ELF-1 (cell line): Measurements from ENCODE around the gene SFT2D3.

Experiments used
- DNase-seq: peaks from one replicate; pipeline ENCODE4 v3.0.0-alpha.2; 2016; ENCODE audit warnings: low read depth, low spot score

The SFT2D3 gene

DNA sequence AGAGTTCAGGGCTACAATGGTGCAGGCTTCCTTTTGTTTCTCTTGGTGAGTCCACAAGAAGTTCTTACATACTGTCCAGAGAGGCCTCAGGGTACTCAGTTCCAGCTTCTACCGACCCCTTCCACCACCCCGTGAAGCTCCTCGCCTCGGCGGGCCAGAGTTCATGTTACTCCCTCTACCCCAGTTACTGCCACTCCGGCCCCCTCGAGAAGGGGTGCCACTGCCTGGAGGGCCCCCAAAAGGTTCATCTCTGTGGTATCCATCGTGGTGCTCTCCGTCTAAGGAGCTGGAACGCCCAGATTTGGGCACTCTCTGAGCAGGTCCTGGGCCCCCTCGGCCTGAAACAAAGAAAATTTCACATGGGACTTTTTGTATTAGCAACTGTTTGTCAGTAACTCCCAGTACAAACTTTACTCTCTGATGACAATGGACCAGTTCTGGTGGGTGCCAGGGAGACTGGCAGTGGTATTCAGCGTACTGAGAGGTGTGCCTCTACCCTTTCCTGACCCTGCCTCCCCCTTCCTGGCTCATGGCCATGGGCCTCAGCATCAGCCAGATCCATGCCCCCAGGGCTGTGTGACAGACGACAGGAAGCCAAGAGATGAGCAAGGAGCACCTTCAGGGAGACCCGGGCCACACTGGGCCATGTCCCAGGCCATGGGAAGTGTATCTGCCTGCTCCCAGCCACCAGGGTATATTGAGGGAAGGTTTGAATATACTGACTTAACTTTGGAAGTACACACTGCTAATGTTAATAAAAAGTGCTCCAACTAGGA, 5.1 kb downstream of the SFT2D3 start:
- DNase-seq: no peak

DNA sequence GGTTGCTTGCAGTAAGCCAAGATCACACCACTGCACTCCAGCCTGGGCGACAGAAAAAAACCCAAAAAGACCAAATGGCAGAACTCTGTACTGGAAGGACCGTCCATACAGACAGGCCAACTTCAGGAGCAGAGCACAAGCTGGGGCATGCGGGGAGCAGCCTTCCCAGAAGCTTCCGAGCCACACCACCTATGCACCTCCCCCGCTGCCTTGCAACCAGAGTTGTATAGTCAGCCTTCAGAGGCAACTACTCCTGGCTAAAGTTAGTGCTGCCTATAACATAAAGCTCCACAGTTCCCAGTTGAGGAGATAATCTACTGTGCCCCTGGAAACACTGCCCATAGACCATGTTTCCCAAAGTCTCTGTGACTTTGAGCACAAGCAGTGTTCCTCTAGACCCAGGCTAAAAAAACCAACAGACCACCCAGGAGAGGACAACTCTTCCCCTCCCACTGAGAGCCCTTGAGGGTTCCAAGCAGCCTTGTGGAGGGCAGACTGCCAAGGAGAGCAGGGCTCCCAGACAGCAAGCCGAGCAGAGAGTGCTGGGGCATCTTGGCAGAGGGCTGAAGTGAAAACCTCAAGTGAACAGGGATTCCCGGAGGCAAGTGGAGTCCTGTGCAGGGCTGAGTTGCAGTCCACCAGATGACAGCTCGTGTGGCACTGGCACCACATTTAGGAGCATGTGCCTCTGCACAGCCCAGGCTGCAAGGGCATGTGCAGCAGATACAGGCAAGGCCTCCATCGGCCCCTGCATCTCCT, 6.8 kb downstream of the SFT2D3 start:
- no peak for DNase-seq

DNA sequence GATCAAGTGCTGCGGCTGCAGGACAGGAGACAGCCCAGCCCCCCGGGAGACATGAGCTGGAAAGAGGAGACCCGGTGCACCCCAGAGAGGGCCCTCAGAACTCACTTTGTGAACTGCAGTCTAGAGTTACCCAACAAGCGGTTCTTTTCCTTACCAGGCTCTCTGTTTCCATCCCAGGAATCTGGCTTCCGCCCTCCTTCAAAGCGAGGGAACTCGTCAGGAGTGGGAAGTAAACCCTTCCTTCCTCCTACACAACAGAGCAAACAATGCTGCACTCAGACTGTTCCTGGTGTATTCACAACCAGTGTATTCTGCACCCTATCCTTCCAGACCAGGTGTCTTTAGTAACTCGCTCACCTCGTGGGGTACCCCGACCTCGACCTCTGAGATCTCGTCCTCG, 8.0 kb downstream of the SFT2D3 start:
- DNase-seq: no peak

DNA sequence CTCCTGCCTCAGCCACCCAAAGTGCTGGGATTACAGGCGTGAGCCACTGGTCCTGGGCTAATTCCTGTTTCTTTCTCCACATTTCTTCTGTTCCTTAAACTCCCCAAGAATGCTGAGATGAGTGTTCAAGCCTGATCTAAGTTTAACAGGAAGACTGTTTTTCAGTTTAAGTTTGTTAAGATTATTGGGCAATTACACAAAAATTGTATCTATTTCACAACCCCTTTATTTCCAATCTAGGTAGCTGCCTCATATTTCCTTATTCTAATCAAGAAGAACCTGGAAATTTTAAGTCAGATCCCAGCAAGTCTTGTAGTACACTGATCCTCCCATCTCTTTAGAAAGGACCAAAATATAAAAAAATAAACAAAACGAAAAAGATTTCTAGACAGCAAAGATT, 11.7 kb downstream of the SFT2D3 start:
- no peak for DNase-seq

DNA sequence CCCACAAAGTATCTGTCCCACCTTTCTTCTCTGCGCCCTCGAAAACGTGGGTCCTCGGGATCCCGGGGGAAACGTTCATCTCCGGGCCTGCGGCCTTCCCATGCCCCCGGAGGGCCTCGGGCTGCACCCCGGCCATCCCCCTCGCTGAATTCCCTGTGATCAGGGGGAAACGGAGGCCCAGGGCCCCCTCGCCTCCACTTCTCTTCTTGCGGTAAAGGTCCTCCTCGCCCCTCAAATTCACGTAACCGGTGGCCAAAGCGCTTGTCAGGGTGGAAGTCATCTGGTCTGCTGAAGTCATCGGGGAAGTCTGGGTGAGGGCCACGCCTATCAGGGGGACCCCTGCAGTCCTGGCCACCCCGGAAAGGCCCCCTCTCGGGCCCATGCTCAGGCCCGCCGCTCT, 12.3 kb downstream of the SFT2D3 start:
- no peak for DNase-seq

DNA sequence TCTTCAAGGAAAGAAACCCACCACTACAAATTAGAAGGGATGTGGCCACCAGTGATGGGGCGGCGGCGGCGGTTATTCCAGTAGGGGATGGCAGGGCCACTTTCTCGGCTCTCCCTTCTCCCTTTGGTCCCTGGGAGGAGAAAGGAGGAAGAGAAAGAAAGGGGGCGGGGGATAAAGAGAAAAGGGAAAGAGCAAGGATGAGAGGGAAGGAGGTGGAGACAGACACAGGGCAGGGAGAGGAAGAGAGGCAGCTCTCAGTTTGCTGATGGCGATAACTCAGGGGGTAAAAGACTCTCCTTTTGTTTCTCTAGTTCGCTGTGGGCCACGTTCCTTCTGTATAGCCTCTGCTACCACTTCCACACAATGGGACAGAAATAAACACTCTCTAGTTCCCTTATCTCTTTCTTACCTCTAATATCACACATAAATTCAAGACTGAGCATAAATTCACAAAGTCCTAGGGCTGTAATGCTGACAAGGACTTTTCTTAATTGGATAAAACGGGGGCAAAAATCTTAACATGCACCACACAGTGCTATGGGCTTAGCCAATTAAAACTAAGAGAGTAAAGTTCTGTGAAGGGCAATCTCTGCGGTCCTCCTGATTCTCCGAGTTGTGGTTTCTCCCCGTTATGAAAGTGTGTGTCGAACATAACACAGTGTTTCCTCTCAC, 14.6 kb downstream of the SFT2D3 start:
- DNase-seq: no peak

DNA sequence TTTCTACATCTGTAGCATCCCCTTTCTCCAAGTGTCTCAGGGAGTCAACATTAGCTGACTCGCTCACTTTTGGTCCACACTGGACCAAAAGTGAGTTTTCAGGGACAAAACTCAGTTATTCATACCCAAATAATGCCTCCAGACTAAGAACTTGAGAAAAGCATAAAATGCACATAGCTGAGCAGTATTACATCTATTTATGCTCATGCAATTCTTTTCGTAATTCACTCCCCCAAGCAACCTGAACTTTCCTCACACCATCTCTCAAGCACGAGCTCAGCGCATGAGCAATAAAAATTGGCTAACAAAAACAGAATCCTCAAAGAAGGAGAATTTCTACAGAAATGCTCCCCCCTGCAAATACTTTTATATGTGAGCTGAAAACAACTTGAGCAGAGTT, 17.0 kb downstream of the SFT2D3 start:
- DNase-seq: no peak

DNA sequence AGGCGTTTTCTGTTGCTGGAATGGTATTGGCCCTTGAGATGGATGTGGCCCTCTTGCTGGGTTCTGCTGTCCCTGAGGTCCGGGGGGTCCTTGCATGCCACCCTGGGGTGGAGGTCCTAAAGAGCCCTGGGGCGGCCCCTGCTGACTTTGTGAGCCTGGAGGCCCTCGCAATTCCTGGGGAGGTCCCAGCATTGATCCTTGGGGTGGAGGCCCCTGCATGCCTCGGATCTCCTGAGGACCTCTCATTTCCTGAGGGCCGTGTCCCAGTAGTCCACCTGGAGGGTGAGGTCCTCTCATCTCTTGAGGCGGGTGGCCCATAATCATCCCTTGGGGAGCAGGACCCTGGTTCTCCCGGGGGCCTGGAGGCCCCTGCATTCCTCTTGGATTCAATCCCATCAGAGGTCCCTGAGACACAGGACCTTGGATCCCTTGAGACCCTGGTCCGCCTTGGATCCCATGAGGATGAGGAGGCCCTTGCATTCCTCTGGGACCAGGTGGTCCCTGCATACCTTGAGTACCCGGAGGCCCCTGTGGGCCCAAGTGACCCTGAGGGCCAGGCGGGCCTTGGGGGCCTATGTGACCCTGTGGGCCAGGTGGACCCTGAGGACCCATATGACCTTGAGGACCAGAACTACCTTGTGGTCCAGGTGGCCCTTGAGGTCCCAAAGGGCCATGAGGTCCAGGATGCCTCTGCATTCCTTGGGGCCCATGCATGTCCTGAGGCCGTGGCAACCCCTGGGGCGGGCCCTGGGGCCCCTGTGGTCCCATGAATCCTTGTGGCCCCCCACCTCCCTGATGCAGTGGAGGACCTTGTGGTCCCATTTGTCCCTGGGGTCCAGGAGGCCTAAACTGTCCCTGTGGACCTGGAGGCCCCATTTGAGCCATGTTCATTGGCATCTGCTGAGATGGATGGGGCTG, 18.3 kb downstream of the SFT2D3 start:
- DNase-seq: no peak

DNA sequence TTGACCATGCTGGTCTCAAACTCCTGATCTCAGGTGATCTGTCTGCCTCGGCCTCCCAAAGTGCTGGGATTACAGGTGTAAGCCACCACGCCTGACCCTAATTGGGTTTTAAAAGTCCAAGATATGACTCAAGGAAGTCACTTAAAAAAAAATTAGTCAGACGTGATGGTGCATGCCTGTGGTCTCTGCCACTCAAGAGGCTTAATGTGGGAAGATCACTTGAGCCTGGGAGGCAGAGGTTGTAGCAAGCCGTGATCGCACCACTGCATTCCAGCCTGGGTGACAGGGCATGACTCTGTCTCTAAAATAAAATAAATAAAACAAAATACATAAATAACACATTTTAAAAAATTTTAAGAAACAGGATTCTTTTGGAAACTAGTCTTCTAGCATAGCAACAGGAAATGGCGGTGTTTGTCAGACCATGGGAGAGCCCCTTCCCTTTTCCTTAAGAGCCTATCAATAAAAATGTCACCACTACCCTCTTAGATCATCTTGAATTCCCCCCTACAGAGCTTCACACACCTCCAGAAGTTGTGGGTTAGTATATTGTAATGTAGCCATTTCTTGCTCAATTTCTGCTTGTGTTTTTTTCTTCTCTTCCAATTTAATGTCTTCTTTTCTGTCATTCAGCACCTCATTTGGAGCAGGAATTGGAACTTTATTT, 20.1 kb downstream of the SFT2D3 start:
- no peak for DNase-seq

DNA sequence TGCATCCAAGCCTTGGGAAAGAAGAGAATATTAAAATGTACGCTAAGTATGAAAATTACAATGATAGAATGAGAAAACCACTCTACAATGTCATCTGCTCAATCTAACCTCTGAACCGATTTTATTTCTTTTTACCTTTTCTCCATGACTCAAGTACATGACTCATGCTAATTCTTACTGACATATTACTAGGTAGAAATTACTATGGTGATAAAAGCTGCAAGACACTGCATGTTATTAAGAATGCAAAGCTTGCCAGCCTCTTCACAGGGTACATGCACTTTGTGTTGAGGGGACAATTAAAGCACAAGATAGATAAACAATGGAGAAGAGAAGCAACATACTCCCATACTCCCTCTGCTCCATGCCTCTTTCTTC, 20.7 kb downstream of the SFT2D3 start:
- no peak for DNase-seq

DNA sequence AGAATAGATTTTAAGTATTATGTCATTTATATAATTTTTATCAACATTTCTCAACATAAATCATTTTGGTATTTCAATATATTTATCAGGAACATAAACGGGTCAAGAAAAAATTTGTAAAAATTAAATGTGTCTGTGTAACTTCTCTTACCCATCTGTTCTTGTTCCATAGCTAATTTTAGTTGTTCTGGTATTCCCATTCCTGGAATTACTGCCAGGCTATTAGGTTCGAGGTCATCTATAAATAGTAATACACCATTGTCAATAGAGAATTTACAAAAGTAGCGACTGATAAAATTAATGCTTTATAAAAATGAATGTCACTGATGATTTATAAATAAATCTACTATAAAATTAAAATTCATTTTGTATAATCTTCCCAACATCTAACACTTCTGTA, 21.5 kb downstream of the SFT2D3 start:
- DNase-seq: no peak

DNA sequence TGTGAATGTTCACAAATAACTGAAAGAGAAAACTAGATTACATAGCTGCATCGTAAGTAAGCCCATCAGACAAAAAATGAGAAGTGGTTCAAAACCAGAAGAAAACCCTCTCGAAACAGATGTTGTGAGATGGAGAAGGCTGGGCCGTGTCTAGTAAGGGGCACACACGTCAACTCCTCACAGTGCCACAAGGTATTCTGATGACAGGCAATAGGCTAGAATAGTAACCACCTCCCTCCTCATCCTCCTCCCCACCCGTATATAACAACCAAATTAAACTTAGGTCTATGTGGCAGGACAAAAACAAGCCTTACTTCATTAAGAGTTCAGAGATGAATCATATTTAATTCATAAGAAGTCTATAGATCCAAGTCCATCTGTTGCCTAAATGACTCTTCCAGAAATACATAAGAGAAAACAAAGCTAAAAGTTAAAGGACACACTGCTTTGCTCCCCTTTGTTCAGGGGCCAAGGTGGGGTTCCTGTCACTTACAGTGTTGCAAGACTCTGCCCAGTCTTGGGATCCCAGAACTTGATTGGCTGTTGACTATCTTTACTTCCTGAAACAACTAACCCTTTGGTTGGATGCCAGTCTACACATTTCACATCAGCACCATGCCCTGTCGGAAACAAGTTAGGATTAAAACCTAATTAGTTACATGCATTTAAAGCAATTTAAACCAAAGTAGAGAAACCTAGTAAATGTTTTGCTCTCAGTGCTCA, 25.0 kb downstream of the SFT2D3 start:
- DNase-seq: no peak

DNA sequence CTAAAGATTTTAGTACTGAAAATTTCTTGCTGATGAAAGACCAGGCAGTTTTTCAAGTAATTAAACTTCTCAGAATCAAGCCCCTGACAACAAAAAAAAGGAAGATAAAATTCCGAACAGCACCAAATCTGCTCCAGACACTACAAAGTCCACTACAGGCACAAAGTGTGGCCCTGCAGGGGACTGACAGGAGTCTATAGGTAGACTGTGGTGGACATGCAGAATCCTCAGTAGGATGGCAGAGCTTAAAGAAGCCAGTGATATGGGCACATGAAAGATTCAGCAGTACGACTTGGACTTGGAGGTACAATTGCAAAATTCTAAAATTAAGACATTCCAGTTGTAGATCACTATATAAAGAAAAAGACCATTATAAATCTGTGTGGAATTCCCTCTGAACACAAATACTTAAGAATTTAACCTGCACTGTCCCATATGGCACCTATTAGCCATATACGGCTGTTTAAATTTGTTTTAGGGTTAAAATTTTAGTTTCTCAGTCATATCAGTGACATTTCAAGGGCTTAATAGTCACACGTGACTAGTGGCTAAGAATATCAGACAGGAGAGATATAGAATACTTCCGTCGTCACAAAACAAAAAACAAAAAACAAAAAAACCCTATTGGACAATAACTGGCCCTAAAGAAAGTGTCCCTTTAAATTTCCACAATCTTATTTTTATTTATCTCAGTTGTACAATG, 32.0 kb downstream of the SFT2D3 start:
- DNase-seq: no peak

DNA sequence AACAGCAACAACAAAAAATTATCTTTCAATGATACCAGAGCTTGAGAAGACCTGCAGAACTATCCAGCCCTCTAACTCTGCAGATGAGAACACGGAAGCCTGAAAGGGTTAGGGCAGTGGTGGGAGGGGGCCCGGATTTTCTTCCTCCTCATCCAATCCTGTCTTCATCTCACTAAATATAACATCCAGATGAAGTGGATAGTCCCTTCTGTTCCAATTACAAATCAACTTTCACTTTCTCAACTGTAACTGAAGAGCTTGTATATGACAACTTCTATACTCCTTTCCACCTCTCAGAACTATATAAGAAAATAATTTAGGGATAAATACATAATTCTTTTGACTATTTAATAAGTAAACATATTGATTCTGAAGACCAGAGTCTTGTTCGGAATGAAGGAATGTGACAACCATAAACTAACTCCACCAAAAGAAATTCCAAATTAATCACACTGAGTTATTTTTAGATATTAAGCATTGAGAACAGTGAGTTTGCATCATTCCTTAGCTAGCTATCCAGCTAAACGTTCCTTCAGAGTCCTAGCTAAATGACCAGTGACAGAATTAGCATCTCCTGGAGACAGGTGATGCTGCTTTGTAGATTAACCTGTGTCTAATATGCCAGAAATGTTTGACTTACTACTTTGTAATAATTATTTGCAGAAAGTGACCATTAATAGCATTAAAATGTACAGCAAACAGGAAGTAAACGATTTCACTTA, 32.7 kb downstream of the SFT2D3 start:
- DNase-seq: no peak

DNA sequence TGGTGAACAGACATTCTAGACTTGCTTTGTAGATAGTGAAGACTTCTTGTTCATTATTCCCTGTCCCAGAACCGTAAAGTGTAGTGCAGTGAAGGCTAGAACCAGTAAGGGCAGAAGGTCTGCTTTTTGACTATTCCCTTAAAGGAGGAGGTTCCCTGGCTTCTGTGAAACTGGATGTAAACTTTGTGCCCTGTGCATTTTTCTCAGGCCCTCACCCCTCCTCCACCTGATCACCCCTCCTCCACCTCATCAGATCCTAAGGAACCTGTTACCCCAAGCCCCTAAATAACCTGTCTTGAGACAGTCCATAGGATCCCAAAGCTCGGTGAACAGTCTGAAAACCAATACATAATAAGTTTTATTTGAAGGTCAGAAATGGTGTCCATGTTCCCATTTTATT, 33.7 kb downstream of the SFT2D3 start:
- no peak for DNase-seq

DNA sequence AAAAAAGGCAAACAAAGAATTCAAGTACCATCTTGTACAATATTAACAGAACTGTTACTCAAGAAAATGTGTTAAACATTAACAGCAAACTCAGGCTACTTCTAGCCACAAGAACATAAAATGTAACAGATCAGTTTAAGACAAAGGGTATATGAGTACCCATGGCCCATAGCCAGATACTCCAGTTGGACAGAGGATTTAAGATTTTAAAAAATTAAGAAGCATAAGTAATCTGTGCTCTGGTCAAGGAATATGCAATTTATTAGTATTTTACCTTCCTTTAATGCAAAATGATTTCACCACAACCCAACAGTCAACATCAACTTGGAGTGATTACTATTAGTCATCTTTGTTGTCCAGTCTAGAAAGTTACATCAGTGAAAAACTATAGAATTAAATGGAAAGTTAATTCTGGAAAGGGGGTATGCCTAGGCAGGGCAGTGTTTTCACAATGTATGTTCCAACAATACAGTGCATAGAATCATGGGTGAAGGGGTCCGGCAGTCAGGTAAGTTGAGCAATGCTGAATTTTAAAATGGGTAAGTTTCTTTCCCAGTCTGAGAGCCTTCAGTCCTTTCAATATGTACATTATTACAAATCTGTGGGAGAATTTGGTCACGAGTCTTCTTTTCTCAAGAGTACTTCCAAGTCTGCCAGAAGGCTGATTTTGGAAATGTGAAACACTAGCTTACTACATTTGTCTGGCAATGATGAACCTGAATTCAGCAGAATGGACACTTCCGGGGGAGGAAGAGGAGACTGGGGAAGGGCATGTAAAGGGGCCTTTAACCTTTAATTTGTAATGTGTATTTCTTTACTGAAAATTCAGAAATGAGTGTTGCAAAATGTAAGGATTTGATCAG, 34.5 kb downstream of the SFT2D3 start:
- no peak for DNase-seq

DNA sequence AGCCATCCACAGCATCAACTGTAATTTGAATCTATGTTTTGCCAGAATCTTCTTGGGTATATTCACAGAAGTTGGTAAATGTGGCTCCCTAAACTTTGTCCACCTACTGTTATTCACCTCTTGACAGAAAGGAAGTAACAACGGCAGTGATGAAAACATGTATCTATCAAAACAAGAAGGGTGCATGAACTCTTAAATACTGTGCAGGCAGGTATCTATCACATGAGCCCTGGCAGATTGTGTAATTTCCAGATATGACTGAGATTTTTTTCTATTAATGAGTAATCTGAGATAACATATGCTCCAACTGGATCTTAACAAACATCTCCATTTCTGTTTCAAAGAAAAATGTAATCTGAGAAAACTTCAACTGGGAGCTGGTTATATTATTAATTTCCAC, 36.6 kb downstream of the SFT2D3 start:
- no peak for DNase-seq

DNA sequence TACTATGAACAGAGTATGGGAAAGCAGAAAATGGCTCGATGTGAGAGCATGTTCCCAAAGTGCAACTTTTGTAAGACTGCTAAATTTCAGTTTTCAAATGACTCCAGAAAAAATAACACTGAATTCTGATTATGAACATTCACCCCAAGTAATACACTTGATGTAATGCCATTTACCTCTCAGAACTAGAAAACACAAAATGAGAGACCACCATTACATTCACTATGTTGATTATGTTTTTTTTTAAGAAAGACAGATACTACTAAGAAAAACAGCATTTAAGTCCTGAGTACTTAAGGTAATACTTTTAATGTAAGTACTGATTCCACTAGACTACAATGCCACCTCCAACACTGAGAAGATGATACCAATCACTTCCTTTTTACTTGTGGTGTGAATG, 38.5 kb downstream of the SFT2D3 start:
- no peak for DNase-seq
